HG02571 (cell line): Measurements from ENCODE around the gene KLHDC10.
"Not testable (repeated sequence)": the region's sequence is repeated elsewhere in the genome, so short reads cannot be mapped to it uniquely, and the experiment has no call there.

Source experiments
- ATAC-seq: cut with Tn5 transposase; IDR thresholded peaks from one replicate; pipeline ENCODE4 v1.9.1; 2021; ENCODE audit warnings: mild to moderate bottlenecking, moderate library complexity; ENCODE audit not compliant: unreplicated experiment

Gene KLHDC10

GRCh38 chr7:130071701-130072622 lies 1.6 kb downstream of the KLHDC10 start:
- no peak for ATAC-seq

- ATAC-seq: no peak
These were observed 9.6 kb downstream of the KLHDC10 start for GRCh38 chr7:130079846-130080394.

GRCh38 chr7:130083497-130083896 lies 13.2 kb downstream of the KLHDC10 start:
- not testable (repeated sequence) for ATAC-seq

- no peak for ATAC-seq
These were observed 13.9 kb downstream of the KLHDC10 start for GRCh38 chr7:130084037-130084875.

- not testable (repeated sequence) for ATAC-seq
These were observed 14.9 kb downstream of the KLHDC10 start for GRCh38 chr7:130085235-130085634.

- no peak for ATAC-seq
These were observed 16.6 kb downstream of the KLHDC10 start for GRCh38 chr7:130086938-130087337.

GRCh38 chr7:130087364-130087763 lies 17.0 kb downstream of the KLHDC10 start:
- no peak for ATAC-seq

- ATAC-seq: no peak
These were observed 20.6 kb downstream of the KLHDC10 start for GRCh38 chr7:130090745-130091532.

- ATAC-seq: no peak
These were observed 21.7 kb downstream of the KLHDC10 start for GRCh38 chr7:130091999-130092398.

GRCh38 chr7:130092598-130092997 lies 22.3 kb downstream of the KLHDC10 start:
- ATAC-seq: no peak

GRCh38 chr7:130095812-130096211 lies 25.5 kb downstream of the KLHDC10 start:
- ATAC-seq: no peak

GRCh38 chr7:130096243-130096827 lies 26.0 kb downstream of the KLHDC10 start:
- ATAC-seq: no peak

- ATAC-seq: no peak
These were observed 29.0 kb downstream of the KLHDC10 start for GRCh38 chr7:130099331-130099730.

GRCh38 chr7:130102588-130102987 lies 32.3 kb downstream of the KLHDC10 start:
- no peak for ATAC-seq

- no peak for ATAC-seq
These were observed 37.8 kb downstream of the KLHDC10 start for GRCh38 chr7:130107949-130108674.

GRCh38 chr7:130108809-130109208 lies 38.5 kb downstream of the KLHDC10 start:
- no peak for ATAC-seq

GRCh38 chr7:130112093-130112492 lies 41.8 kb downstream of the KLHDC10 start:
- ATAC-seq: no peak

- no peak for ATAC-seq
These were observed 42.5 kb downstream of the KLHDC10 start for GRCh38 chr7:130112662-130113425.

- ATAC-seq: not testable (repeated sequence)
These were observed 43.1 kb downstream of the KLHDC10 start for GRCh38 chr7:130113426-130113805.
